ENCODE data around the gene LILRA2.
"Not testable (repeated sequence)": the region's sequence is repeated elsewhere in the genome, so short reads cannot be mapped to it uniquely, and the experiment has no call there.

The LILRA2 gene

GRCh38 chr19:54573330-54573872 lies at the start of gene LILRA2:
TSS of gene LILRA2 (plus strand) at chr19:54573790. CDS start at chr19:54573879, 89 bp downstream.
- DNase-seq = peak; percentile 66 to 70

- no peak for DNase-seq
These were observed 48.0 kb upstream of the LILRA2 start for GRCh38 chr19:54525636-54526035.

- DNase-seq = no peak
These were observed 46.6 kb upstream of the LILRA2 start for GRCh38 chr19:54526972-54527371.

GRCh38 chr19:54530866-54531265 lies 42.7 kb upstream of the LILRA2 start:
- no peak for DNase-seq

- DNase-seq = no peak
These were observed 41.1 kb upstream of the LILRA2 start for GRCh38 chr19:54532528-54532927.

GRCh38 chr19:54533476-54533875 lies 40.1 kb upstream of the LILRA2 start:
- no peak for DNase-seq

GRCh38 chr19:54534156-54534555 lies 39.4 kb upstream of the LILRA2 start:
- no peak for DNase-seq

- DNase-seq = no peak
These were observed 38.0 kb upstream of the LILRA2 start for GRCh38 chr19:54535601-54536000.

- DNase-seq = no peak
These were observed 36.6 kb upstream of the LILRA2 start for GRCh38 chr19:54536956-54537355.

- no peak for DNase-seq
These were observed 31.9 kb upstream of the LILRA2 start for GRCh38 chr19:54541712-54542111.

- no peak for DNase-seq
These were observed 24.8 kb upstream of the LILRA2 start for GRCh38 chr19:54548806-54549205.

GRCh38 chr19:54549224-54549623 lies 24.4 kb upstream of the LILRA2 start:
- DNase-seq = no peak

- DNase-seq = no peak
These were observed 22.3 kb upstream of the LILRA2 start for GRCh38 chr19:54551293-54551692.

- DNase-seq = peak in 1 of 2 experiments; percentile 12
These were observed 21.4 kb upstream of the LILRA2 start for GRCh38 chr19:54551950-54552912.

- DNase-seq = no peak
These were observed 20.7 kb upstream of the LILRA2 start for GRCh38 chr19:54552913-54553310.

- DNase-seq = no peak
These were observed 19.6 kb upstream of the LILRA2 start for GRCh38 chr19:54554006-54554405.

GRCh38 chr19:54554896-54555295 lies 18.7 kb upstream of the LILRA2 start:
- no peak for DNase-seq

GRCh38 chr19:54556194-54556593 lies 17.4 kb upstream of the LILRA2 start:
- no peak for DNase-seq

- DNase-seq = peak in 1 of 2 experiments; percentile 1
These were observed 15.3 kb upstream of the LILRA2 start for GRCh38 chr19:54558339-54558738.

GRCh38 chr19:54560881-54561385 lies 12.7 kb upstream of the LILRA2 start:
- no peak for DNase-seq

- DNase-seq = no peak
These were observed 11.8 kb upstream of the LILRA2 start for GRCh38 chr19:54561840-54562239.

- not testable (repeated sequence) for DNase-seq
These were observed 10.4 kb upstream of the LILRA2 start for GRCh38 chr19:54563206-54563605.

GRCh38 chr19:54570316-54570715 lies 3.3 kb upstream of the LILRA2 start:
- DNase-seq = no peak
